H1 (cell line): ENCODE data around the gene NBEA. TPM values are rescaled to one million over a fixed set of nuclear protein-coding genes. Genes with fewer than 3 reads are reported as not detected.

Experiments used
- CTCF ChIA-PET: fragments of 300-600 bp; sonication (Branson Sonifier 250); formaldehyde crosslinking; loops from one replicate; lab custom pipeline; 2021; ENCODE audit not compliant: partially characterized antibody; lab: Charles Lee
- POLR2A ChIA-PET: fragments of 300-600 bp; sonication (Branson Sonifier 250); formaldehyde crosslinking; loops from one replicate; lab custom pipeline; 2021; ENCODE audit warnings: inconsistent platforms; ENCODE audit not compliant: partially characterized antibody; lab: Charles Lee
- DNase-seq, 2 experiments: peaks; one replicate each; pipeline versions ENCODE4 v3.0.0 to v3.0.0-alpha.2; 2010 to 2022; ENCODE audit warnings: low spot score in 2 of 2, low read depth in 1 of 2, mixed read lengths in 1 of 2
- FAIRE-seq: peaks from 2 replicates; lab custom pipeline; 2011; peaks lifted over from hg19 to GRCh38; lab: Jason Lieb, UNC
- H2AFZ ChIP-seq: 2 replicates; pipeline ENCODE4 v1.8.1; 2012; ENCODE audit warnings: low read length, inconsistent platforms
- H2AK5ac ChIP-seq: 2 replicates; pipeline ENCODE4 v1.6.1; 2013; ENCODE audit warnings: low read depth, low read length
- H2BK120ac ChIP-seq: replicated peaks from 2 replicates; pipeline ENCODE3; 2013; ENCODE audit warnings: low read depth, low read length, inconsistent platforms
- H2BK12ac ChIP-seq: 2 replicates; pipeline ENCODE4 v1.6.1; 2013; ENCODE audit warnings: low read depth, low read length
- H2BK15ac ChIP-seq: 2 replicates; pipeline ENCODE4 v1.6.1; 2013; ENCODE audit warnings: low read length
- H2BK20ac ChIP-seq: 2 replicates; pipeline ENCODE4 v1.6.1; 2013; ENCODE audit warnings: low read length
- H2BK5ac ChIP-seq: 2 replicates; pipeline ENCODE4 v1.6.1; 2013; ENCODE audit warnings: low read depth, low read length
- H3K14ac ChIP-seq: 2 replicates; pipeline ENCODE4 v1.6.1; 2013; ENCODE audit warnings: inconsistent platforms; ENCODE audit not compliant: insufficient read length
- H3K18ac ChIP-seq: 2 replicates; pipeline ENCODE4 v1.6.1; 2013; ENCODE audit warnings: low read length; ENCODE audit errors: extremely low read depth
- H3K23ac ChIP-seq: 2 replicates; pipeline ENCODE4 v1.6.1; 2013; ENCODE audit warnings: inconsistent platforms; ENCODE audit not compliant: insufficient read length
- H3K23me2 ChIP-seq: 2 replicates; pipeline ENCODE4 v1.6.1; 2013; ENCODE audit warnings: low read depth, low read length
- H3K27ac ChIP-seq: 2 replicates; pipeline ENCODE4 v1.6.1; 2011; ENCODE audit warnings: low read depth, low read length, inconsistent platforms
- H3K27me3 ChIP-seq, 4 experiments: replicated peaks in 1 of 4; 1 replicate in 1 of 4; 2 replicates in 3 of 4; pipeline versions ENCODE4 v1.6.1 to v1.8.1; 2011 to 2013; ENCODE audit warnings: low read length in 3 of 4, mild to moderate bottlenecking in 3 of 4, inconsistent platforms in 2 of 4, mixed read lengths in 2 of 4, moderate library complexity in 1 of 4; ENCODE audit not compliant: control insufficient read depth in 3 of 4, insufficient read depth in 3 of 4; ENCODE audit errors: extremely low read depth in 1 of 4
- H3K36me3 ChIP-seq, 4 experiments: 2 replicates each; pipeline versions ENCODE4 v1.6.1 to v1.8.1; 2011 to 2013; ENCODE audit warnings: mild to moderate bottlenecking in 4 of 4, low read length in 3 of 4, moderate library complexity in 2 of 4, control low read depth in 1 of 4, inconsistent platforms in 1 of 4; ENCODE audit not compliant: insufficient read depth in 4 of 4, control insufficient read depth in 2 of 4
- H3K4ac ChIP-seq: replicated peaks from 2 replicates; pipeline ENCODE3; 2013; ENCODE audit warnings: low read length, low read depth, mixed read lengths, inconsistent platforms; ENCODE audit not compliant: insufficient read length
- H3K4me1 ChIP-seq, 4 experiments: replicated peaks in 1 of 4; 1 replicate in 1 of 4; 2 replicates in 3 of 4; pipeline versions ENCODE4 v1.6.1 to v1.8.1; 2011 to 2013; ENCODE audit warnings: low read length in 3 of 4, inconsistent platforms in 2 of 4, mixed read lengths in 1 of 4; ENCODE audit not compliant: insufficient read depth in 4 of 4, control insufficient read depth in 3 of 4
- H3K4me2 ChIP-seq, 2 experiments: 2 replicates each; pipeline versions ENCODE4 v1.6.1 to v1.8.1; 2011 to 2013; ENCODE audit warnings: low read depth in 2 of 2, low read length in 2 of 2, control low read depth in 1 of 2, inconsistent platforms in 1 of 2, mild to moderate bottlenecking in 1 of 2; ENCODE audit not compliant: insufficient read depth in 1 of 2
- H3K4me3 ChIP-seq, 4 experiments: fragments of 200-600, 300-600 bp in 1 of 4; sonication (generic), shearing (Covaris generic), sonication (Bioruptor Twin) in 1 of 4; 2 replicates each; pipeline versions ENCODE4 v1.5.1 to v1.8.1; 2011 to 2016; ENCODE audit warnings: low read length in 4 of 4, low read depth in 3 of 4, control low read depth in 2 of 4, inconsistent platforms in 2 of 4, mild to moderate bottlenecking in 2 of 4, mixed read lengths in 1 of 4, moderate library complexity in 1 of 4; ENCODE audit not compliant: insufficient read depth in 2 of 4; ENCODE audit errors: extremely low read depth in 1 of 4
- H3K56ac ChIP-seq: replicated peaks from 2 replicates; pipeline ENCODE3; 2013; ENCODE audit warnings: low read depth, mild to moderate bottlenecking, mixed read lengths, low read length, inconsistent platforms; ENCODE audit not compliant: insufficient read length
- H3K79me1 ChIP-seq: 2 replicates; pipeline ENCODE4 v1.6.1; 2013; ENCODE audit warnings: low read depth, low read length, control low read depth
- H3K79me2 ChIP-seq, 2 experiments: 2 replicates each; pipeline versions ENCODE4 v1.6.1 to v1.8.1; 2012 to 2013; ENCODE audit warnings: low read length in 2 of 2, mild to moderate bottlenecking in 2 of 2, inconsistent platforms in 1 of 2; ENCODE audit not compliant: insufficient read depth in 2 of 2, control insufficient read depth in 1 of 2
- H3K9ac ChIP-seq, 4 experiments: replicated peaks in 1 of 4; 1 replicate in 1 of 4; 2 replicates in 3 of 4; pipeline versions ENCODE4 v1.6.1 to v1.8.1; 2011 to 2013; ENCODE audit warnings: low read depth in 3 of 4, low read length in 3 of 4, control low read depth in 2 of 4, mild to moderate bottlenecking in 2 of 4, moderate library complexity in 2 of 4, inconsistent platforms in 1 of 4; ENCODE audit errors: extremely low read depth in 1 of 4
- H3K9me3 ChIP-seq, 2 experiments: 2 replicates each; pipeline versions ENCODE4 v1.6.1 to v1.8.1; 2012 to 2013; ENCODE audit warnings: mild to moderate bottlenecking in 2 of 2, moderate library complexity in 2 of 2, control low read depth in 1 of 2, inconsistent platforms in 1 of 2, low read depth in 1 of 2, low read length in 1 of 2, mixed read lengths in 1 of 2; ENCODE audit not compliant: insufficient read depth in 2 of 2
- H4K20me1 ChIP-seq, 2 experiments: replicated peaks in 1 of 2; 2 replicates each; pipeline versions ENCODE3 to v1.8.1; 2011 to 2013; ENCODE audit warnings: inconsistent platforms in 2 of 2, low read length in 2 of 2, mild to moderate bottlenecking in 1 of 2; ENCODE audit not compliant: insufficient read depth in 2 of 2, control insufficient read depth in 1 of 2
- H4K5ac ChIP-seq: 2 replicates; pipeline ENCODE4 v1.6.1; 2013; ENCODE audit warnings: low read length, low read depth, mixed read lengths, inconsistent platforms; ENCODE audit not compliant: insufficient read length
- H4K8ac ChIP-seq: 2 replicates; pipeline ENCODE4 v1.8.0; 2013; ENCODE audit warnings: mild to moderate bottlenecking, moderate library complexity, low read length, inconsistent platforms; ENCODE audit not compliant: insufficient read depth; ENCODE audit errors: extremely low read depth
- H4K91ac ChIP-seq: replicated peaks from 2 replicates; pipeline ENCODE3; 2013; ENCODE audit warnings: low read length, mixed read lengths, inconsistent platforms; ENCODE audit not compliant: insufficient read length
- CBX8 ChIP-seq: fragments of 300-800, 300-1000 bp; sonication (generic); IDR thresholded peaks from 2 replicates; pipeline ENCODE4 v1.7.1; 2016; ENCODE audit warnings: low read depth, low read length, borderline replicate concordance
- CHD2 ChIP-seq: IDR thresholded peaks from 2 replicates; pipeline ENCODE4 v1.6.1; 2012; ENCODE audit warnings: low read length, improper control_type of control experiment
- CTBP2 ChIP-seq: IDR thresholded peaks from 2 replicates; pipeline ENCODE4 v1.7.0; 2011; ENCODE audit warnings: borderline replicate concordance, mild to moderate bottlenecking, moderate library complexity, mixed read lengths, low read length; ENCODE audit not compliant: insufficient read depth, insufficient read length
- EZH2 ChIP-seq: fragments of 200-600 bp; sonication (generic); IDR thresholded peaks from 2 replicates; pipeline ENCODE4 v1.7.1; 2012; ENCODE audit warnings: low read depth, mild to moderate bottlenecking, moderate library complexity, low read length, inconsistent platforms; ENCODE audit not compliant: severe bottlenecking
- JUND ChIP-seq: IDR thresholded peaks from 2 replicates; pipeline ENCODE4 v1.6.1; 2011; ENCODE audit warnings: mild to moderate bottlenecking, improper control_type of control experiment, low read length
- RAD21 ChIP-seq, 2 experiments: IDR thresholded peaks in 1 of 2; conservative IDR thresholded peaks in 1 of 2; 2 replicates each; pipeline ENCODE4 v1.6.1; 2011; ENCODE audit warnings: low read depth in 2 of 2, low read length in 2 of 2, improper control_type of control experiment in 1 of 2, inconsistent platforms in 1 of 2, mild to moderate bottlenecking in 1 of 2, moderate library complexity in 1 of 2
- RXRA ChIP-seq: IDR thresholded peaks from 2 replicates; pipeline ENCODE4 v1.6.1; 2011; ENCODE audit warnings: low read depth, mild to moderate bottlenecking, low read length, moderate library complexity; ENCODE audit not compliant: insufficient read depth
- SAP30 ChIP-seq: fragments of 300-600 bp; sonication (generic); IDR thresholded peaks from 2 replicates; pipeline ENCODE4 v1.7.1; 2012; ENCODE audit warnings: low read length, moderate library complexity, mild to moderate bottlenecking, inconsistent platforms; ENCODE audit not compliant: insufficient read depth, insufficient replicate concordance
- SIX5 ChIP-seq: IDR thresholded peaks from 2 replicates; pipeline ENCODE4 v1.6.1; 2011; ENCODE audit warnings: mild to moderate bottlenecking, low read depth, low read length
- SP2 ChIP-seq: IDR thresholded peaks from 2 replicates; pipeline ENCODE4 v1.6.1; 2012; ENCODE audit warnings: mild to moderate bottlenecking, low read length, inconsistent platforms
- WGBS, 2 experiments: shearing (Covaris generic) in 1 of 2; methylation state at CpG; one replicate each; pipeline versions ENCODE4 v1.1.6 to v1.1.7; 2013 to 2015; ENCODE audit warnings: low lambda C conversion rate in 2 of 2, mixed read lengths in 2 of 2, inconsistent platforms in 1 of 2, low coverage in 1 of 2, missing lambda C conversion rate in 1 of 2; ENCODE audit not compliant: insufficient replicate concordance in 2 of 2, insufficient coverage in 1 of 2, insufficient read length in 1 of 2; ENCODE audit errors: extremely low coverage in 1 of 2, missing lambda C conversion rate in 1 of 2; 5-methylcytosine and 5-hydroxymethylcytosine counted together
- polyA plus RNA-seq, 7 experiments: library from polyadenylated mRNA; depleted of rRNA in 3 of 7; stranded (reverse) in 5 of 7; unstranded in 2 of 7; fragments of >200 nt in 5 of 7; fragments of 200-250 nt in 2 of 7; gene quantifications; 1 replicate in 5 of 7; 2 replicates in 1 of 7; 4 replicates in 1 of 7; pipeline versions ENCODE4 v1.2.1 to v1.2.3, GENCODE V29; 2011 to 2013; ENCODE audit warnings: missing spikeins in 2 of 7, mixed read lengths in 2 of 7
- total RNA-seq: library from RNA; stranded (reverse); fragmentation: NEBNext Ultra II Directional; extraction: Animal tissue kit (Norgen Biotek cat#: 25700); gene quantifications from 2 replicates; pipeline ENCODE4 v1.2.1, GENCODE V29; 2021

NBEA gene
- total and polyA plus RNA-seq, 2 of the 8 experiments (the other 6 are each of a cell fraction or from before 2014, with no cell fraction given), result 14.2 to 21.5 TPM

GRCh38 chr13:35028338-35028867, 86.3 kb downstream of the NBEA start:
- no peak overlapping the region for H3K4me3 ChIP-seq
- no peak overlapping the region for H3K18ac ChIP-seq
- no peak overlapping the region for H3K56ac ChIP-seq
- no peak overlapping the region for H2BK20ac ChIP-seq
- no peaks in the 10 kb centered on the region for H3K23me2 ChIP-seq
- H3K23ac ChIP-seq, result no peak overlapping the region
- no peak overlapping the region for H2BK120ac ChIP-seq
- no peak overlapping the region for H3K4ac ChIP-seq
- no peak overlapping the region for H3K4me2 ChIP-seq
- no peaks in the 10 kb centered on the region for H3K27me3 ChIP-seq
- no peak overlapping the region for H2BK12ac ChIP-seq
- H2AK5ac ChIP-seq, result no peak overlapping the region
- CTCF ChIA-PET, result no interaction called here
- no peaks in the 10 kb centered on the region; the same call in 1 of the 2 replicates for H3K79me1 ChIP-seq
- no peak overlapping the region for H4K91ac ChIP-seq
- peaks cover 4 to 13% of the 10 kb centered on the region in 2 experiments; a peak in 3 of 4 replicates for H3K9me3 ChIP-seq
- no peak overlapping the region for H4K5ac ChIP-seq
- H3K14ac ChIP-seq, result no peak overlapping the region
- no peak overlapping the region for H2BK15ac ChIP-seq
- no peak overlapping the region for H2BK5ac ChIP-seq
- no peak for FAIRE-seq
- peaks cover 0 to 5% (median 2%) of the 10 kb centered on the region in 4 experiments; a peak in 2 of 8 replicates for H3K36me3 ChIP-seq
- no peak for TF ChIP-seq JUND
- TF ChIP-seq RAD21 (IDR thresholded peaks at IDR 0.05 in 1 of 2, conservative IDR thresholded peaks at IDR 0.05 in 1 of 2; ENCODE audit: low read depth in 2 of 2, low read length in 2 of 2), result no peak
- no peak for TF ChIP-seq CBX8
- TF ChIP-seq SIX5, result no peak
- no peak for TF ChIP-seq SP2
- no peak for TF ChIP-seq RXRA
- no peak for TF ChIP-seq CHD2
- TF ChIP-seq CTBP2, result no peak
- no peak for TF ChIP-seq SAP30
- no peak for TF ChIP-seq EZH2
- no peaks in the 10 kb centered on the region for H4K20me1 ChIP-seq
- POLR2A ChIA-PET, result no interaction called here
- DNase-seq, result no peak
- H3K27ac ChIP-seq, result no peak overlapping the region
- 80% methylated on average over 1 of the region's 1 CpG; no CpG with 5 or more reads in 1 of the 2 experiments for WGBS, 2 experiments
- no peak overlapping the region for H3K9ac ChIP-seq
- peaks cover 0 to 99% of the 10 kb centered on the region in 2 experiments; a peak in 3 of 4 replicates for H3K79me2 ChIP-seq
- H4K8ac ChIP-seq, result no peak overlapping the region
- no peaks in the 10 kb centered on the region; a peak in 1 of 7 replicates for H3K4me1 ChIP-seq
- no peak overlapping the region for H2AFZ ChIP-seq
